NCI-H1417 (cell line): ENCODE data around the gene BFSP1.

Source experiments
- DNase-seq, 3 experiments: peaks; one replicate each; lab custom pipeline; 2025; lab: John Stamatoyannopoulos, UW

BFSP1 gene

DNA sequence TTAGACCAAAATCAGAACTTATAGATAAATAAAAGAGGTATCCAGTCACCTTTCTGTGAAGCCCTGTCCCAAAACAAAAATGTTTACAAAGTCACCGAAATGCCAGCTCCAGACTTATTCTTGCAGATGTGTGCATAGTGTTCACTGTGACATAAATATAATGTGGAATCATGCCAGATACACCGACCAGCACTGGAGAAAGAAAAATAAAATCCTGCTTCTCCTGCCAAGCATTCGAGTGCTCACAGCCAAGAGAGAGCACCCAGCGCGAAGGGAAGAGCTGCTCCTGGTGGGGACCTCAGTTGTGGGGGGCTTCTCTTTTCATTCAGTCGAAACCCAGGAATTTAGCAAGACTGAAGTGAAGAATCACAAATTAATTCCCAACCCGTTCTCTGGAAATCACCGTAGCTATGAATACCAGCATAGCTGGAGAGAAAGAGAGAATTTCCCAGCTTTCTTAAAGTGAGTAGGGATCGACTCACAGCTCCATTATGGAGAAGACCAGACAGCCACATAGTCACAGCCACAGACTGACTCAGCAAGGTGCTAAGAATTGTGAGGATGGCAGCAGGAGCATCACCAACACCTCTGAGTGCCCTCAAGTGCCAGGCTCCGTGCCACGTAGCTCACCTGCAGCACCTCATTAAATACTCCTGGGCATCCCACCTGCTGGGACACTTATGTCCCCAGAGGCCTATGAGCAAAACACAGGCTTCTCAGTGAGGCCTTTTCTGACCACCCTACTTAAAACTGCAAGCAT lies 33.2 kb downstream of the BFSP1 start:
- peak in 1 of 3 experiments; percentile 52 for DNase-seq

DNA sequence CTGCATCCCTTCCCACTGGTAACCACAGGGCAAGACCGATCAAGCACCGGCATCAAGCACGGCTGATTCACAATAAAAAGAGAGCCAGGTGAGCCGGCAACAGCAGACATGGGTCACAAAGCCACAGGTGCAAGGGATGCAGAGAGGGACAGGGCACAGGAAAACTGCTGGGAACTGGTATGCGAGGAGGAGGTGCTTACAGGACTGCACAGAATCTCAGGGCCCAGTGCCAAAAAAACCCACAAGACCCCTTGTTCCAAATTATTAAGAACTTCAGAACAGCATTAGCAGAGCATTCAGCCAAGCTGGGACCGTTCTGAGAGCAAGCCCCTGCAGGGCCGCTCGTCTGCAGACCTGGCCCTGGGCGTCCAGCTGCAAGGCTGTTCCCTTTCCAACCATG lies 35.4 kb downstream of the BFSP1 start:
- no peak for DNase-seq

DNA sequence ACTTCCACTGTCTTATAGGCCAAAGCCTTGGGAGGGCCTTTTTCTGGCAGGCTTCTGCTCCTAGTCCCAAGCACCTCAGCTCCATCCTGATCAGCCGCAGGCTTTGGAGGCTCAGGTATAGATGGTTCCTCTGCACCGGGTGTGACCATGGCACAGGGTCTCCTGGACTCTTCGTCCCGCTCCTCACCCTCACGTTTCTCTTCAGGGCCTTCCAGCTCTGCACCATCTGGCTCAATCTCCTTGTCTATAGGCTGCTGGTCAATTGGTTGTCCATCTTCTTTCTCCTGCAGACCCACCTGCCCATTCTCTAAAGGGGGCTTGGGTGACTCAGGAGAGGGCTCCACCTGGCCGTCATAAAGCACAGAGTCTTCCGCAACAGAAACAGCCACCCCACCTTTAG lies 37.0 kb downstream of the BFSP1 start:
- no peak for DNase-seq

DNA sequence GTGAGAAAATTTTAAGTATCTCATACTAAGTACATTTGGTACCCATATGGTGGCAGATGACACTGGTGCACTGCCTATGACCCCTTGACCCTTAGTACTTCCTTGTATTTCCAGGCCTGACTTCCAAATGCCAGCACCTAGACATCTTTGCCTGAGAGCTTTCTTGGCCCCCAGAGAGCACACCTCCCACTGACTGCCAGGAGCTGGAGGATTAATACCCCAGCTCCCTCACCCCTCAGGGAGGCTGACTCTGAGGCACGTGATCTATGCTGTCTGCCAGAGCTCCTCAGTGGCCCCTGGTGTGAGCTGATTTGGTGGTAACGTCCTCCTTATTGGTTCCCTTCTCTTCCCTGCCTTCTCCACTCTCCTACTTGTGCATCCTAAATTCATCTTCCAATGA lies 38.0 kb downstream of the BFSP1 start:
- no peak for DNase-seq

DNA sequence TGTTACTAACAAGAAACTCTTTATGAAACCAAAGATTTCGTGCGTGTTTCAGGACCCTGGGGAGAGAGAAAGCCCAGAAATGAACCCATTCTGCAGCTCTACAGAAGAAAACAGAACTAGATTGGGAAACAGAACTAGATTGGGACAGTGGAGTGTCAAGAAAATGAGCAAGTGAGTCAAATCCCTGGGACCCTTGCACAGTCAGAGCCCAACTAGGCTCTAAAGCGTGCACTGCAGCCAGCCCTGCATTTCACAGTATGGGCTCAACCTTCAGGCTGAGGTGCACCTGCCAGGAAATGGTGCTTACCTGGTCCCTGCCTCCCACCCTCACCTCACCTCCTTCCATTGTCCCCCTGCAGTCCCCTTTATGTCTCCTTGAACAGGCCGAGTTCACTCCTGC lies 39.7 kb downstream of the BFSP1 start:
- DNase-seq: no peak

DNA sequence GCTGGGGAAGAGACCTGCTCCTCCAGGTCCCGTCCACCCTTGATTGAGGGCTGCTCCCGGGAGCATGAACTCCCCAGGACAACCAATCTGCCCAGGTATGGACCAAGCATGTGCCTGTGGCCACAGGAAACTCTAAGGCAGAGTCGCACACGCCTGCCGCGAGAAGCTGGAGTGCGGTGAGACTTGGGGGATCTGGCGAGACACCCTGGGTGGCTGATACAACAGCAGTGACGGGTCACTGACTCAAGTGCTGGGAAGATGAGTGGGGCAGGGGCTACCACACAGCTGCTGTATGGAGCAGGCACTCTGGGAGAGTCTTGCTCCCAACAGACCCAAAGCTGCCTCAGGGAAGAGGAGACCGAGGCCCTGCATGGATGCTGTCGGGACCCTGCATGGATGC lies 40.1 kb downstream of the BFSP1 start:
- no peak for DNase-seq

DNA sequence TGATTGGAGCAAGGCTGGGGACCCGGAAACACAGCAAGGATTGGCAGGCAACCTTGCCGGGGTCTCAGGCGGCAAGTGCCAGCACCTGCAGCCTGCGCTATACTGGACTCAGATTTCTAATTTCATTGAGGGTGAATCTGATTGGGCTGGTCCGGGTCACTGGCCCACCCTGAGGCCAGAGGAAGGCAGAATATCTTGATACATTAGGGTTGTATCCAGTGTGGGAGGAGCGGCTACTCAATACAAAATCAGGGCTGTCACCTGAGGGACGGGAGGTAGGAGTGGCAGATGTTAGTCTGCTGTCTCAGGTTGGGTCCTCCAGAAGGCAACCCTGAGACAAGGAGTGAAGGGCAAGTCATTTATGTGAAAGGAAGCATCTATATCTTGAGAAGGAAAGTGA lies 40.7 kb downstream of the BFSP1 start:
- DNase-seq: no peak

DNA sequence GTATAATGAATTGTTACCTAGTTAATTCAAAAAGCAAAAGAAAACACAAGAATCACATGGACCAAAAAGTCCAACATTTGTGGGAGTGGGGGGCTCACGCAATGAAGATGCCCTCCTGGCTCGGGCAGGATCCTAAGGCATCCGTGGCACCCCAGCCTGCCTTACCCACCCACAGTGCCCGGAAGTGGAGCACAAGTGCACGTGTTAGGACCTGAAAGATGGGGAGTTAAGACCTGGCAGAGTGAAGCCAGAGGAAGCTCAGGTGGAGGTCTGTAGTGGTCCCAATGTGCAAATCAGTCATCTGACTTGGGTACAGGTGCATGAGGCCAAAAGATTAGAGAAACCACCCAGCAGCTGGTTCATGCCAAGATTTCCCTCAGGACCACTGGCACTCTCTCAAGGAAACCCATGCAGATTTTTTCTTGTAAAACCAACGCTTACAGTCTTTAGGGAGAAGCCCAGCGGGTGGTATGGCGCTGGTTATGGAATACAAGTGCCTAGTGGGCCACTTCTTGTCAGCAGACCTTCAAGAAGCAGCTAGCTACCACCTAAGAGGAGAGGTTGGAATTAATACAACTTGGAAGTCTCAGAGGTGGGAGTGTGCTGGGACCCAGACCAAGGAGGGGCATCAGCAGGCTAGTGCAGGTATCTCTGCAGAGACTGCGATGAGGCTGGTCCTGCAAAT lies 42.1 kb downstream of the BFSP1 start:
- DNase-seq: no peak

DNA sequence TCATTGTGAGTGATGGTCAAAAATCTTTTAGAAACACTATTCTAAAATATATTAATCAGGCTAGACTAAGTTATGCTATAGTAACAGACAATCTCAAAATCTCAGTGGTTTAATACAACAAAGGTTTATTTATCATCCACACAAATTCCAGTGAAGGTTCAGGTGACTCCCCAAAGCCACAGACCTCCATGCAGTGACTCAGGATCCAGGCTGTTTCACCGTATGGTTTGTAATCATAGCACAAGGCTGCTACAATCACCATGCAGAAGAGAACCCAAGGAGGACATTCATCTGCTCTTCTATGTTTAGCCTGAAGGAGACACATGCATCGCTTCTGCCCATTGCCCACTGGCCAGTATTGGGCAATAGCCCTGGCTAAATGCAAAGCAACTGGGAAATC lies 46.2 kb downstream of the BFSP1 start:
- peak in 1 of 3 experiments; percentile 5 for DNase-seq

DNA sequence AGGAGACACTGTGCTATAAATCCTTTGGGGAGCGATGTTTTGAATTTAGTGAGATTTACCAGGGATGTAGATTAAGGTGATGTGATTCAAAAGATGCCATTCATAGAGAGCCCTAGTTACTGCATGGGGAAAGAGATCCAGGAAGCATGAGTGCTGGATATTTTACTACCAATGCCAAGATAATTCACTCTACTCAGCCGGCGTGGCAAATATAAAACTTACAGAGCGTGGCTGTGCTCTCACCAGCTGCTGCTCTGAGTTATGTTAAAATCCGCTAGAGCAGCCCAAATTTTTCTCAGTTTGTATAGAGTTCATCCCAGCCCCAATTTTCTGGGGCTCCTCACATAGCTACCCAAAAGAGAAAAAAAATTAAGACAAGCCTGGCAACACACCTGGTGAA lies 48.6 kb downstream of the BFSP1 start:
- DNase-seq: no peak

DNA sequence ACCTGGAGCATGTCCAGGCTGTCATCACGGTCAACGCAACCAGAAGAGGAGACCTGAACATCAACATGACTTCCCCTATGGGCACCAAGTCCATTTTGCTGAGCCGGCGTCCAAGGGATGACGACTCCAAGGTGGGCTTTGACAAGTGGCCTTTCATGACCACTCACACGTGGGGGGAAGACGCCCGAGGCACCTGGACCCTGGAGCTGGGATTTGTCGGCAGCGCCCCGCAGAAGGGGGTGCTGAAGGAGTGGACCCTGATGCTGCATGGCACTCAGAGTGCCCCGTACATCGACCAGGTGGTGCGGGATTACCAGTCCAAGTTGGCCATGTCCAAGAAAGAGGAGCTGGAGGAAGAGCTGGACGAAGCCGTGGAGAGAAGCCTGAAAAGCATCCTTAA lies 49.5 kb downstream of the BFSP1 start:
- DNase-seq: no peak

DNA sequence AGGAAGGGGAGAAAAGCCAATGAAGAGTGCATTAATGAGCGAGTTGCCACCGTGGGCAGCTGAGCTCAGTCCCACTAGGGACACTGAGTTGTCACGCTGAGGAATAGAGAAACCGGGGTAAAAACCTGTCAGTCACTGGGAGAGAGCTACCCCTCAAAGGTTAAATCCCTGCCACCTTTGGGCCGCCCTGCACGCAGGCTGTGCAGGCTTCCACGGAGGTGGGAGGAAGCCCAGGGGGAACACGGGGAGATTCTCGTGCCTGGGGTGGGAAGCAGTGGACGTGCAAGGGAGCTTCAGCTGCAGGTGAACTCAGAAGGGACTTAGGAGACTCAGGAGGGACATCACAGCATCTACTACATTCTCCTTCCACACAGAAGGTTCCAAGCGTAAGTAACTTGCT lies 50.5 kb downstream of the BFSP1 start:
- DNase-seq: no peak

DNA sequence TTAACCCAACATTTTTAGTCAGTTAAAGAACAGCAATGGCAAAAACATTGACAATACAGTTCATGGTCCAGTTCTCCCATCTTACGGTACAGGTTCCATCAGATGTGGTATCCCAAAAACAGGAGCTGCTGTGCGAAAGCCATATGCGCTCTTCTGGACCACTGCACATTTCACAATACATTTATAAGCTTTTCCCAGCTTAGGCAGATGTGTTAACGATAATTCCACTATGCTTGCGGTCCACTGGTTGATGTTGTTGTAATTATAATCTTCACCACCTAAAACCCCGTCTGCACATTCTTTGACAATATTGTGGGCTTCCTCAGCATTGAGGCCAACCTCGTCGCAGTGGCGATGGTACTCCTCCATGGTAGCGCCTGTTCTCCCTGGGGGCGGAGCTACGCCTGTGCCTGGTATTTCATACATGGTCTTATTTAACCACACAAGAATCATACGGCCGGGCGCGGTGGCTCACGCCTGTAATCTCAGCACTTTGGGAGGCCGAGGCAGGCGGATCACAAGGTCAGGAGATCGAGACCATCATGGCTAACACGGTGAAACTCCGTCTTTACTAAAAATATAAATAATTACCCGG lies 52.0 kb downstream of the BFSP1 start:
- DNase-seq: no peak

DNA sequence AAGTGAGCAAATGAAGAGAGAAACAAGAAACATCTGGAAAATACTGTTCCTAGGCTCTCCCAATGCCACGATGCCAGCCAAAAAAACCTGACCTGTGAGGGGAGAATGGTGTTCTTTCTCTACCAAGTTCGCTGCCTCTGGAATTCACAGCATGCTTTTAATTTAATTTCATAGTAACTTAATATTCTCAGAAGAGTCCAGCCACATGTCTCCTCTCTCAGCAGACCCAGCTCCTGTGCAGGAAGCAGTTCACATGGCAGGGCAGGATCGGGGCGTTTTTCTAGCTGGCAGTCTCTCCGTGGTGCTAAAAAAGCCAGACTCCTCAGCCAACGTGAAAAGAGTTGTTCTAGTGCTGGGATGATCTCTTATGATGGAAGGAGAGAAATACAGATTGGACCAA lies 57.5 kb downstream of the BFSP1 start:
- DNase-seq: no peak

DNA sequence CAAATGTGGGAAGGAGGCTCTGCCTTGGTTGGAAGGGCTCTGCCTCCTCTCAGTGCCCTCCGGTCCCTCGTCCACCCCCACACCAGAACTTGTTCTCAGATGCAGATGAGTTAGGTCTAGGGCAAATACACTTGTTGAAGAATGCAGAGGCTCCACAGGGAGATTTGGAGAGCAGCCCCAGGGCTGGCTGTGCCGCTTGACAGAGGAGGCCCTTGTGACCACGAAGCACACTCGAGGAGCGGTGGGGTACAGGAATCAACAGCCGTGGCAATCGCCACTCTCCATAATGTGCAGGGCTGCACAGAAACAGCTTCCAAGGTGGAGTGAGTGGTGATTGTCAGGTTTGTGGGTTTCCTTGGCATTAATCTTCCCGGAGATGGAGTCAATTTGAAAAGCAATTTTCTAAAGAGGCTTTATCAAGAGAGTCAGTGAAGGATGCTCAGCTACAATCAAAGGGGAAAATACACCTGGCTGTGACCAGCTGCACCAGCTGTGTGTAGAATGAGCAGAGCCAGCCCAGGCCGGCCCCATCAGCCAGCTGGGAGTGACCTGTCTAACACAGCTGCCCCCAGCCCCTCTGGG lies 59.5 kb downstream of the BFSP1 start:
- peak; percentile 82 to 93 (median 87) for DNase-seq

DNA sequence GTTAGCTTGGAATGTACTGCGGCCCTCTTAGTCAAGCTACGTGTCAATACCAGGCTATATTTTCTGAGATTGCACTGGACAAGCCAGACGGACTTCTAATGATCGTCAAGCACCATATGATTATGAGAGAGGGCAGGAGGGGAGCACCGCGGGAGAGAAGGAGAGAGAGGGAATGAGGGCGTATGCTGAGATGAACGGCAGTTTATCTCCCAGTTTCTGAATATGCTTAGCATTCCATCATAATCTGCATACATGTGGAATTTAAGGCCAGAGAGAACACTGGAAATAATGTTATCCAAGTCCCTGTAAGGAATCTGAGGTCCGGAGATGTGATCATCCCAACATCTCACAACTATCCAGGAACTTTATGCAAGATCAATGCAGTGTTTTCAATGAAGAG lies 60.2 kb downstream of the BFSP1 start:
- peak in 1 of 3 experiments; percentile 39 for DNase-seq

DNA sequence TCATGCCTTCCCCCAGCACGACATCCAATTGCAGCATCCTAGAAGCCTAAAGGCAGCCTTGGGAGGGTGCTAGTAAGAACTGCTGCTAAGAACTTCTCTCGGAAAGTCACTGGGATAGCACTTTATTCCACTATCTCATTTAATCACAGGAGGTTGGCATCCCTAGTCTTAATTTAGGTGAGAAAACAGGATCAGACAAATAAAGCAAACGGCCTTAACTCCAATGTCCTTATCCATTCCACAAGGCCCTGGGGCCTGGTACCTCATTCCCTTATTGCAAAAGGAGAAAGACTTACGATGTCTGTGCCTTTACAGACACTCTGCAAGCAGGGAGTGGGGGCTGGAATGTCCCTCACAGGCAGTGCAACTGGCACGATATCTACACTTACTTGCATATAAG lies 60.7 kb downstream of the BFSP1 start:
- DNase-seq: no peak

DNA sequence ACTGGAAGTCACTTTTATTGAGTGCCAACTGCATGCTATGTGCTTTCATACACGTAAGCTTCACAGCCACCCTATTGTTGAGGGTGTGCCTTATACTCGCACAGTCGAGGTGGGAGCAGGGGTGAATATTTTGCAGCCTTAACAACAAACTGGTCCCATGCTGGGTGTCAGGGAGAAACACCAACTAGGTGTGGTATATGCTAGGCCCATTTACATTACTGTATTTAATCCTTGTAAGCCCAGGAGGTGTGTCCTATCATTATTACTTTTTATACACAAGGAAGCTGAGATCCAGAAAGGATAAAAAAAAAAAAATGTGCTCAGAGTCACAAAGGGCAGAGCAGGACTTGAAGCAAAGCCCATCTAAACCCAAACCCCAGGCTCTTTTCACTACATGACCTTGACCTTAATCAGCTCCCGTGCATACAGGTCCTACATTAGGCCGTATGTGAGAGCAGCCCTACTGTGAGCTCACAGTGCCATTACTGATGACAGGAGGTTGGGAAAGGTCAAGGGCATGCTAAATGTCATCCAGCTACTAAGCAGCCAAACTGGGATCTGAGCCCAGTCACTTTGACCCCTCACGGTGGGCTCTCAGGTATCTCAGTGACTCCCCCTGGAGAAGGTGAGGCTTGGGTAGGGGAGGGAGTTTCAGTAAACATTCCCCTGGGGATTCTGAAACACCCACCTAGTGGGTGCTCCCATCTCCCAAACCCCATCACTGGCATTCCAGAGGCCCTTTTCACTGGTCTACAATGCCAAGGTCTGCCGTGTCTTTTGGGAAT lies 61.7 kb downstream of the BFSP1 start:
- no peak for DNase-seq

DNA sequence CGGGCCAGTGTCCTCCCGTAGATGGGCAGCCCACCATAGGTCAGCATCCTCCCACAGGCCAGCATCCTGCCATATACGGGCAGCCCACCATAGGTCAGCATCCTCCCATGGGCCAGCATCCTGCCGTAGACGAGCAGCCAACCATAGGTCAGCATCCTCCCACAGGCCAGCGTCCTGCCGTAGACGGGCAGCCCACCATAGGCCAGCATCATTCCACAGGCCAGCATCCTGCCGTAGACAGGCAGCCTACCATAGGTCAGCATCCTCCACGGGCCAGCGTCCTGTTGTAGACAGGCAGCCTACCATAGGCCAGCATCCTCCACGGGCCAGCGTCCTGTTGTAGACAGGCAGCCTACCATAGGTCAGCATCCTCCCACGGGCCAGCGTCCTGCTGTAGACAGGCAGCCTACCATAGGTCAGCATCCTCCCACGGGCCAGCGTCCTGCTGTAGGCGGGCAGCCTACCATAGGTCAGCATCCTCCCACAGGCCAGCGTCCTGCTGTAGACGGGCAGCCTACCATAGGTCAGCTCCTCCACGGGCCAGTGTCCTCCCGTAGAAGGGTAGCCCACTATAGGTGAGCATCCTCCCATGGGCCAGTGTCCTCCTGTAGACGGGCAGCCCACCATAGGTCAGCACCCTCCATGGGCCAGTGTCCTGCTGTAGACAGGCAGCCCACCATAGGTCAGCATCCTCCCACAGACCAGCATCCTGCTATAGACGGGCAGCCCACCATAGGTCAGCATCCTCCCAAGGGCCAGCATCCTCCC lies 62.9 kb downstream of the BFSP1 start:
- no peak for DNase-seq

DNA sequence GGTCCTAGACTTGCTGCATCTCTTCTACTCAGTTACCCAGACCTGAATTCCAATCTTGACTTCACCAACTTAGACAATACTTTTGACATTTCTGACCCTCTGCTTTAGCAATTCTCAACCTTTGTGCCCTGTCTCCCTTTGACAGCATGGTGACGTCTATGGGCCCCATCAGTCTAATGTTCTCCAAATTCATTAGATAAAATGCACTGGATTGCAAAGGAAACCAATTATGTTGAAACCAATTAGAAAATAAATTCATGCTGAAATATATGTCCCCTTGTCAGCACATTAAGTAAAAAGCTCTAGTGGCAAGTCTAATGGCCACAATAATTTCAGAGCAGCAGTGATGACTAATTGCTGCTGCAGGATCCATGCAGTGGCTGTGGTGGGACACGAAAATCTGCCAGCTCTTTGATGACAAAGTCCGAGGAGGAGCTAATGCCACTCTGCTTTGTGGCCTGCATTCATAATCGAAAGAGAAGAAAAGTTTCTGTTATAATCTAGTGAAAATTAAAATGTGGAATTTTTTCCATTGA lies 64.0 kb downstream of the BFSP1 start:
- DNase-seq: no peak

DNA sequence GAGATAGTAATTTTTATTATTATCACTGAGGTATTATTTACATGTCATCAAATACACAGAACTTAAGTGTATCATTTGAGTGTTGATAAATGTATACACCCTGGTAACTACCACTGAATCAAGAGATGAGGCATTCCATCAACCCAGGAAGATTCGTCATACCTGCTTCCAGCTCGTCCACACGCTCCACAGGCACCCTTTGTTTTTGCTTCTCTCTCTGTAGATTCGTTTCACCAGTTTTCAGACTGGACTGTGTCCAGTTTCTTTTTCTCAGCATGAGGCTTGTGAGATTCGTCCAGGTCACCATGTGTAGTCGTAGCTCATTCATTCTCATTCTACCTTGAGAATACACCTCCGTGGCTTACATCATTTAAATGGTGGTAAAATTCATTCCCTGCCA lies 64.5 kb downstream of the BFSP1 start:
- no peak for DNase-seq
